Activated CD4-positive, alpha-beta T cell treated with anti-CD3 and anti-CD28 coated beads, Interleukin-2, amount 50 U/mL, for 4 hours (primary cell): ENCODE data around the gene GDF2.

Experiments used
- DNase-seq, 2 experiments: peaks; one replicate each; pipeline ENCODE4 v3.0.0-alpha.2; 2020

GDF2 gene

GRCh38 chr10:47356708-47357107 lies 34.5 kb downstream of the GDF2 start:
- no peak for DNase-seq

DNA sequence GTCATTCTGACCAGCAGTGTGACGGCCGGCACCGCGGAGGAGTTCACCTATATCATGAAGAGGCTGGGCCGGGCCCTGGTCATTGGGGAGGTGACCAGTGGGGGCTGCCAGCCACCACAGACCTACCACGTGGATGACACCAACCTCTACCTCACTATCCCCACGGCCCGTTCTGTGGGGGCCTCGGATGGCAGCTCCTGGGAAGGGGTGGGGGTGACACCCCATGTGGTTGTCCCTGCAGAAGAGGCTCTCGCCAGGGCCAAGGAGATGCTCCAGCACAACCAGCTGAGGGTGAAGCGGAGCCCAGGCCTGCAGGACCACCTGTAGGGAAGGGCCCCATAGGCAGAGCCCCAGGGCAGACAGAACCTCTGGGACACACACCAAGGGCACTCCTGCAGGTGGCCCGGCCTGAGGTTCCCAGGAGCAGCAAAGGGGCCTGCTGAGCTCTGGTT lies 34.9 kb downstream of the GDF2 start:
- no peak for DNase-seq

DNA sequence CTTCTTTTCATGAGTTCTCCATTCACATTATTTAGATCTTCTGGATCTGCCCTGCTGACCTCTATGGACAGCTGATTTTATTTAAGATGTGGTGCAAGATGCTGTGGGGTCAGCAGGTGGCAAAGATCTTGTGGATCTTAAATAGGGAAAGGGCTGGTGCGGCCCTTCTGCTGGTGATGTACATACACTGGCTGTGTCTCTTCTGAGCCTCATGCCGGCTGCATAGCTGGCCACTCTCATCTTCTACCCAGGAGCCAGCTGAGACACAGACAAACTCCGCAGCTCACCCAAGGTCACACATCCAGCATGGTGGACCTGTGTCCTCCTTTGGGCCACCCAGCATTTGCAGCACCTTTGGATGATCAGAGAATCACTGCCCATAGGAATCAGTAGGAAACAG lies 35.7 kb downstream of the GDF2 start:
- DNase-seq, result no peak

GRCh38 chr10:47358457-47358856 lies 36.2 kb downstream of the GDF2 start:
- DNase-seq, result no peak

- no peak for DNase-seq
Measured at GRCh38 chr10:47359101-47359500, 36.8 kb downstream of the GDF2 start.

- DNase-seq, result no peak
Measured at GRCh38 chr10:47359626-47360418, 37.6 kb downstream of the GDF2 start.

DNA sequence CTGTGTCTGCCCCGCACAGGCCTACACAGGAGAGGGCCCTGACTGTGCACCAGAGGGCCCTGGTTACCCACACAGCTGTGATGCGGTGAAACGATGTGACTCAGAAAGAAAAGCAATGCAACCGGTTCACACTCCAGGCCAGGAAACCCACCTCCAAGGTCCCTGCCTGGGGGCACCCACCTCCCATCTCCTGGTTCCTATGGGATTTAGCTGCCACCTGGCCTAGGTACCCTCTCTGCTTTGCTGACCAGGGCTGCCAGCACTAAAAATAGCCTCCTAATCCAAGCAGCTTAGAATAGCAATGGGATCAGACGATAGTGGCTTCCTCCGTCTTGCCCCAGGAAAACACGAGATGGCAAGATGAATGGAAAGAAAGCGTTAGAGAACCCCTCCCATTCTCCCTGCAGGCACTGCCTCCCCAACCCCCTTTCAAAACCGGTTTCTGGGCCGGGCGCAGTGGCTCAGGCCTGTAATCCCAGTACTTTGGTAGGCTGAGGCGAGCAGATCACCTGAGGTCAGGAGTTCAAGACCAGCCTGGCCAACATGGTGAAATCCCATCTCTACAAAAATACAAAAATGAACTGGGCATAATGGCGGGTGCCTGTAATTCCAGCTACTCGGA lies 38.3 kb downstream of the GDF2 start:
- DNase-seq, result no peak

DNA sequence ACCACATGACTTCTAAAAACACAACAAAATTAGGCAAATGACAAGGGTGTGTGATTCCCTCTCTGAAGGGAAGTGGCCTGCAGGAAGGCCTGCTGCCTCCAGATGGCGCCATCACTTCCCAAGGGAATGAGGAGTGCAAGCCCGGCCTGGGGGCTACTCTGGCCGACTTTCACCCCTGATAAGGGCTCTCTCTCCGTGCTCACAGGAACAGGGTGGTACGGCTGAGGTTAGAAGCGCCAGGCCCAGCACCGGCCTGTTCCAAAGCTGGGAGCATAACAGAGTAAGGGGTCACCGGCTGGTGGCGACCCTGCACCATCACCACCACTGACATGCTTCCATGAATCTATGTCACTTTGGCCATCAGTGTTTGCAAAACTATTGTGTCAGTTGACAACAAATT lies 39.0 kb downstream of the GDF2 start:
- no peak for DNase-seq

DNA sequence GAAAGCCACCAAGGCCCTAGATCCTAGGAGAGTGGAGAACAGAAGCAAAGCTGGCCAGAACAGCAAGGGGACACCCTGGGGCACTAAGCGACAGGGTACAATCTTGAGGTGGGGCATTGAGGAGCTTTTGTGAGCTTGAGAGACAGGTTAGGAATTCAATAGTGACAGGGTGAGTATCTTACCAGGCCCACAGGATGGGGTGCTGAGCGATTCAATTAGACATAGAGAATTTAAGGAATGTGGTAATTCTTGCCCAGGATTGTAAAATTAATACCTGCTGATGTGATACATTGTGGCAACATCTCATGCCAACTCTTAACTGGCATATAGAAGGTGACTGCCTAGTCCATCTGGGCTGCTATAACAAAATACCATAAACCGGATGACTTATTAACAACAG lies 39.9 kb downstream of the GDF2 start:
- no peak for DNase-seq

GRCh38 chr10:47363781-47364180 lies 41.5 kb downstream of the GDF2 start:
- DNase-seq, result no peak

- DNase-seq, result no peak
Measured at GRCh38 chr10:47364366-47364765, 42.1 kb downstream of the GDF2 start.

DNA sequence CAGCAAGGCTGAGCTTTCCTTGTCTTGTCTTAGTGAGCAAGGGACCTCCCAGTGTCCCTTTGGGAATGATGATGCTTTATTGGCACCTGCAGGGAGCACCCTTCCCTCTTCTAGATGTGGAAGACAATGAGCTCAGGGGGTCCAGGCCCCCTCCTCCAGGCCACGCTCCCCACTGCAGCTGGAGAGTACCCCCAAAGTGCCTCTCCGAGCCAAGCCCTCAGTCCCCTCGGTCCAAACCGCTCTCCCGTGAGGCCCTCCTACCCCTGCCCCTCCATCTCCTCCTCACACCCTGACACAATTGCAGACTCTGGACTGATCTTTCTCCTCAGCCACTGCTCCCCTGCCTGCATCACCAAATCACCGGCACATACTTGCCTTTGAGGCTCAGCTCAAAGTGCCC lies 42.7 kb downstream of the GDF2 start:
- DNase-seq, result no peak

DNA sequence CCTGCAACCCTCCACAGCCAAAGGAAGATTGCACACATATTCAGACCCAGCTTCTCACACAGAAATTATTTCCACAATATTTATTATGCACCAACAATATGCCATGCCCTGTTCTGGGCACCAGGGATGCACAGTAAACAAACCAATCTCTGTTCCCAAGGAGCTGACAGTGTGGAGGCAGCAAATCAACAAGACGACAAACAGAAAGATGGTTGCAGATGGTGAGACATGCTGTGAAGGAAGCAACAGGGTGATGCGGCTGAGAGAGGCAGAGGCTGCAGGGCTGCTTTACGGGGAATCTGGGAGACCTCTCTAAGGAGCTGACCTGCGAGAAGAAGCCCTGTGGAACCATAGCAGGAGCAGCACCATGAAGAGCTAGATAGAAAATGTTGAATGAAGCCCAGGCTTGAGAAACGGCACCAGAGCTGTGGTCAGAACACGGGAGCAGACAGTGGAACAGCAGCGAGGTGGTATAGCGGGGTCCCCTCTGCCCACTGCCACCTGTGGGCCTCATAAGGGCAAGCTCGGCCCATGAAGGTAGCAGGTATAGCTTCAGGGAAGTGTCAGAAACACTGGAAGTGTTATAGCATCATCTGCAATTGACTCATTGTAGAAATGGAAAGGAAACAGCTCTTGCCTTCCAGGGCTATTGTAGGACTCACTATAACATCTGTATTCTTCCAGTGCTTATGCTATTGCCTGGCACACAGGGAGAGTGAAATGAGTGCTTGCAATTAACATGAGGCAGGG lies 43.4 kb downstream of the GDF2 start:
- DNase-seq, result no peak

DNA sequence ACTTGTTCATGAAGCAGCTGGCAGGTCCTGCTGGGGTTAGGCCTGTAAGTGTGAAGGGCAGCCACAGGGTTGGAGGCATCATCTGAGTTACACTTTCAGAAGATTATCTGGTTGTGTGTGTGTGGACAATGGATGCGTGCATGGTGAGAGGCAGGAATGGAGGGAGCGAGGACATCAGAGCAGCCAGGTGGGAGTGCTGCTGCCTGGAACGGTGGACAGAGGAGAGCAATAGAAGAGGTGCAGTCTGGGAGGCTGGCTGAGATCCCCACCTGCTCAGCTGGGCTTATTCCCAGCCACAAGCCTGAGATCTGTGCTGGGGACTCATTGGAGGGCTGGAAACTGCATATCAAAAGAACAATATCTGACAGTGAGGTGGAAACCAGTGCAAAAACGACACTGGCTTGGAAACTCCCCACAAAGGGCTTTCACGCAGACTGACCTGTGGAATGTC lies 44.0 kb downstream of the GDF2 start:
- no peak for DNase-seq

DNA sequence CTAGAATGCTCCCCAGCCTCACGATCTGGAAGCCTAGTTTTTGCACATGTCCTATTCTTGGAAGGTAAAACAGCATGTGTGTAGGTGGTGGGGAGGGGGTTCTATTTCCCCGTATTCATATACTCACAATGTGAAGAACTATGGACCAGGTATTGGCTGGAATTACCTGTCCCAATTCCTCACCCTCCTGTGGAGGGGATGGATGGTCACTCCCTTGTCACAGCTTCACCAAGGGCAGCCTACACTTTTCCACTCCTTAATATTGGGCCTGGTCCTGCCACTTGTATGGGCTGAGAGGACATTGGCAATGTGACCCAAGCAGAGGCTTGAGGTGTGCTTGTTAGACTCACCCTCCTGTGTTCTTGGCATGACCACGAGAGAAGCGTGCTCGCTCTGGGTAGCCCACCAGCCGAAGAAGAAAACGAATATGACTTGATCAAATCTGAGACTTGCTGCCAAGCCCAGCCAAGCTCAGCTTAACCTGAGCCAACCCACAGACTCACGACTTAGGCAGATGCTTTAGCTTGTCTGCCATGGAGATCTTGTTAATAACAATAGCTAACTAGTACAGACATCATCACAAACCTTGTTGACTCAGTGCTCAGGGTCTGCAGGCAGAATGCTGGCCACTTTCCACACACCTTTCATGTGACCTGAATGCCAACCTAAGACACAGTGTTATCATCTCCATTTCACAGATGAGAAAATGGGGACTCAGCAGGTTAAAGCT lies 44.6 kb downstream of the GDF2 start:
- no peak for DNase-seq

GRCh38 chr10:47367646-47368045 lies 45.4 kb downstream of the GDF2 start:
- DNase-seq, result no peak

- no peak for DNase-seq
Measured at GRCh38 chr10:47368431-47369180, 46.4 kb downstream of the GDF2 start.

- DNase-seq, result no peak
Measured at GRCh38 chr10:47369251-47369894, 47.1 kb downstream of the GDF2 start.

DNA sequence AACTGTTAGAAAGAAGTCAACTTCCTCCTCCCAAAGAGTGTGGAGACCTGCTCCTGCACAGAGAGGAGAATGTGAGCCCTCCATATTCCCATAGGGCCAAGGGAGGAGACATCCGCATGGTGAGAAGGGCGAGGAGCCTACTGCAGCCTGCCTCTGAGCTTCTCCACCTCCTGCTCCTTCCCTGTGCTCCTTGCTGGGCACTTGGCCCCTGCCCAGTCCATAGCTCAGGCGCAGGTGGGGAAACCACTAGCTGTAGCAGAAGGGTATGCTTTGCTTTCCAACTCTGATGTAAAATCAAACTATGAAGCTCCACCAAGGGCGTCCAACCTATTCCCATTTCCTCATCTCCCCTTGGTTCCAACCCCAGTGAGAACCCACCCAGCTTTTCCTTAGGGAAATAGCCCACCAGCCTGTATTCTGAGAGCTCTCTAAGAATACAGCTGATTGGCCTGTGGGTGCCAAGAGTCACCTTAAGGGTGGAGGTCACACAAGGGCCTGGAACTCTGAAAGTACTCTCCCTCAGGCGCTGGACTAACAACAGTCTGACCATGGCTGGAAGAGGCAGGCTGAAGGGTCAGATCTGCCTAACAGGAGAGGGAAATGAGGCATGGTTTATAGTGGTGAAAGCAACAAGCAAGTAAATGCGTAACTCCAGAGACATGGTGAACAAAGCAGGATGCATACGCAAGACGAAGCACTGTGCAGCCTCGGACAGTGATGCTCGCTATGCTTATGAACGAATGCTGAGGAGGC lies 47.9 kb downstream of the GDF2 start:
- no peak for DNase-seq

DNA sequence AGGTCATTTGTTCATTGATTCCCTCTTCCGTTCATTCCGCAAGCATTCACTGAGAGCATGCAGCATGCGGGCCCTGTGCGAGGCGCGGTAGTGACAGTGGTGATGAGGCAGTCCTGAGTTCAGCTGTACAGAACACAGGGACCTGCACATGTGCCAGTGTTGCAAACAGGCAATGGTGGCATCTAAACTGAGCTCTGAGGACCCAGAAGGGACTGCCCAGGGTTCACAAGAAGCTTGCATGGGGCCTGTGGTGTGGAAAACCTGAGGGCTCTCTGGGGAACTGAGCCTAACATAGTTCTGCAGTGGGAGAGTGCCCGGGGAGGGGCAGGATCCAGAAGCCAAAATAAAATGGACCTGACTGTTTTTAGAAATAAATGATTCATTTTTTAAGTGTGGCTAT lies 48.6 kb downstream of the GDF2 start:
- DNase-seq, result no peak
